GM20000 (cell line): ENCODE data around the gene CUL4B.

Experiments
- DNase-seq: peaks from one replicate; pipeline ENCODE4 v3.0.0; 2012; ENCODE audit warnings: low spot score
- TF ChIP-seq, protein P1 (sequence below): IDR thresholded peaks from 2 replicates; pipeline ENCODE4 v1.5.1; 2012; ENCODE audit warnings: mild to moderate bottlenecking, control low read depth; ENCODE audit errors: extremely low read depth, missing control alignments

The CUL4B gene

DNA sequence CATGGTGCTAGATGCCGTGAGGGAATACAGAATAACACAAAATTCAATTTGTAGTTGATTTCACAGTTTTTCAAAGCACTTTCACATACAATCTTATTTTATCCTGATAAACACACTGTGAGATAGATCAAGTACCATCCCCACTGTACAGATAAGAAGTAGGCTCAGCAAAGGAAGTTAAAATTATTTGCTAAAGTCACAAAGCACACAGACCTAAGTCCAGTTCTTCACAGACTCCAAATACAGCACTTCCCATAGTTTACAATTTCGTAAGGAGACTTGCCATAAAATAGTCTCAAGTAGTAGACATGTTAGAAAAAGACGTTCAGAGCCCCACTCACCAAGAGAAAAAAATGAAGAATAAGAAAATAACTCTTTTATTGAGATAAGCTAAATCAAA is 7.8 kb upstream of the CUL4B start:
- TF ChIP-seq, protein P1, sequence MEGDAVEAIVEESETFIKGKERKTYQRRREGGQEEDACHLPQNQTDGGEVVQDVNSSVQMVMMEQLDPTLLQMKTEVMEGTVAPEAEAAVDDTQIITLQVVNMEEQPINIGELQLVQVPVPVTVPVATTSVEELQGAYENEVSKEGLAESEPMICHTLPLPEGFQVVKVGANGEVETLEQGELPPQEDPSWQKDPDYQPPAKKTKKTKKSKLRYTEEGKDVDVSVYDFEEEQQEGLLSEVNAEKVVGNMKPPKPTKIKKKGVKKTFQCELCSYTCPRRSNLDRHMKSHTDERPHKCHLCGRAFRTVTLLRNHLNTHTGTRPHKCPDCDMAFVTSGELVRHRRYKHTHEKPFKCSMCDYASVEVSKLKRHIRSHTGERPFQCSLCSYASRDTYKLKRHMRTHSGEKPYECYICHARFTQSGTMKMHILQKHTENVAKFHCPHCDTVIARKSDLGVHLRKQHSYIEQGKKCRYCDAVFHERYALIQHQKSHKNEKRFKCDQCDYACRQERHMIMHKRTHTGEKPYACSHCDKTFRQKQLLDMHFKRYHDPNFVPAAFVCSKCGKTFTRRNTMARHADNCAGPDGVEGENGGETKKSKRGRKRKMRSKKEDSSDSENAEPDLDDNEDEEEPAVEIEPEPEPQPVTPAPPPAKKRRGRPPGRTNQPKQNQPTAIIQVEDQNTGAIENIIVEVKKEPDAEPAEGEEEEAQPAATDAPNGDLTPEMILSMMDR = no peak
- DNase-seq = no peak

DNA sequence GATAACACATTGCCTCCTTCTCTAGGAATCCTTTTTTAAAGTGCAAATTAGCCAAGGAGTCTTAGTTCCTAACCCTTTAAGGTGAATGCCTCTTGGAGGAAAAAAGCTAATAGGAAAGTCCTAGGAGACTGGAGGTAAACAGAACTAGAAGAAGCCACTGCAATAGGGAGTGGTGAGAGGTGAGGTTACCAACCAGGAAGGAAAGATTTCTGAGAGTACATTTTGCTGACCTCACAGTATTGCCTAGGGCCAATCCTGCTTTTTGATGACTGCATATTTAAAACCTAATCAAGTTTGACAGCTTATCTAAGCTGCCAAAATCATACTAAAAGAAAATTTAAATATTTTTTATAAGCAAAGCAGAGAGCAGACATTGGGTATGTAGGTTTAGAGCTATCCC is 7.3 kb upstream of the CUL4B start:
- no peak for DNase-seq
- TF ChIP-seq, protein P1 = no peak

DNA sequence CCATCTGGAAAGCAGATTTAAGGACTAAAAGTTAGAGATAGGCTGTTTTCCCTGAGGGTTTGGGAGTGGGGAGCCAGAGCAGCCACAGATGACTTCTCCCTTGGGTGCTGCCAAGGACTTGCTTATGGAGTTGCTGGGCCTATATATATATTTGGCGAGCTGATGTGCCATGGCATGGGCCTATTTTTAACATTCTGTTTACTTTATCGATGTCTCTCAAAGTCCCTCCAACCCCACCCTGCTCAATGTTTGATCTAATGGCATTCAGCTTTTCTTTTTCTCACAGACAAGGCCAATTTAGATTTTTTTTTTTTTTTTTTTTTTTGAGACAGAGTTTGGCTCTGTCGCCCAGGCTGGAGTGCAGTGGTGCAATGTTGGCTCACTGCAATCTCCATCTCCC is 6.1 kb upstream of the CUL4B start:
- DNase-seq = no peak
- TF ChIP-seq, protein P1 = no peak

DNA sequence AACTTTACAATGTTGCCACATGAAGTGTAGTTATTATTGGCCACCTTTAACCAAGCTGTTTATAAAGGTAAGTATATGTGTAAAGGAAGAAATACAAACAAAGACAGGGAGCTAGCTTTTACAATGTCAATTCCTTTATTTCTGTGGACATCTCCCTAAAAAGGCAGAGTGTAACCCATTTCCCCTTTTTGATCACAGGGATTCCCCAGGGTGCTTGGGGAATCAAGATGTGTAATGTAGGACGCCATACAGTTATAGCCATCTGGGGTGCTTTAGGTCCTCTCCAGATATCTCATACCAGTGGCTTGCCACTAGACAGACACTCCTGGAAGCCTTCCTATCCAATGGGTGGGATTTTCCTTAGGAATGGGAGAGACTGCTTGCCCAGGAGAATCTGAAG is 4.2 kb upstream of the CUL4B start:
- DNase-seq = no peak
- TF ChIP-seq, protein P1 = no peak

DNA sequence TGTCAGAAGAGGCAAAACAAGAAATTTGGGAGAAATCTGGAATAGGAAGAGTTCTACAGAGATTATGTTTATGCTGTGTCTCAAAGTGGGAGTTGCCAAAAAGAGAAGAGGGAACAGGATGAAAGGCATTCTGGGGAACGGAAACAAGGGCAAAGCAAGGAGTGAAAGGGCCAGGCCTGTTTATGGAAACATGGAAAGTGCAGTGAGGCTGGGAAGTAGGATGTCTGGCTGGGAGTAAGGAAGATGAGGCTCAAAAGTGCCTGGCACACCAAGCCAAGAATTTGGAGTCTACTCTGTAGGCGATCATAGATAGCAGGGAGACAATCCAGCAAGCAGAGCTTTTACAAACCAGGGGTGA is 1.8 kb upstream of the CUL4B start:
- TF ChIP-seq, protein P1 = no peak
- no peak for DNase-seq

DNA sequence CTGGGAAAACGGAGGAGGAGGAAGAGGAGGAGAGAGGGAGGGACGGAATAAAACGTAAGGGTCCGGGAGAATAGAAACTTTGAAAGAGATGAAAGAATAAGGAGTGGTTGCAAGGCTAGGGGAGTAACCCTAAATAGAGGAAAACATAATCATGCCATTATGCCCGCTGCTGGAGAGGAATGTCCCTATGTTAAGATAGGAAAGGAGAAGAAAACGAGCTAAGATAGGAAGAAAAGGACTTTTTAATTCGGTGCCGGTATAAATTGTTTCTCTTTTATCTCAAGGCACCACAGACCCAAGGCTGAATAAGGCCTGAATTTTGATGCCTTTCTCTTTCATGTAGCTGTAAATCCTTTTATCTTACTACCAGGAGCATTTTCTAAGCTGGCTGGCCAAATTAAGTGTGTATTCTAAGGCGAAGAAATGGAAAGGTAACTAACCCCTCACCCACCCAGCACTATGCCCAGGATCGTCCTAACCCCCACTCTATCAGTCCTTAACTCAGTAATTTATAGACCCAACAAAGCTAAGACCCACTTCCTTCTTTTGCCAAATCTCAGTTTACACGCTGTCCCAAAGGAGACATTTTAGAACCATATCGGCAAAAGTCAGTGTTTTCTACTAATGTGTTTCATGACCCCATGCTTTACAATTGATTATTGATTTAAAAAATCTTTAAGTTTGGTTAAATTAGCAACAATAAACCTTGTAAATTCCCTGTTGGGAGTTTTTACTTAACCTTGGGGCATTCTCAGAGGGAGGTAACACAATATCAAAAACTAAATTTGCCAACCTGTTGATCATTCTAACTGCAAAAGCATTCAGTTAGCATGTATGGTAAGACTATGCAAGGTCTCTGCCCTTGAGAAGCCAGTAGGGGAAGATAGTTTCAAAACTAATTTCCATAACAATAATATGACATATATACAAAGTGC is 1.1 kb upstream of the CUL4B start:
- DNase-seq = no peak
- TF ChIP-seq, protein P1 = no peak

DNA sequence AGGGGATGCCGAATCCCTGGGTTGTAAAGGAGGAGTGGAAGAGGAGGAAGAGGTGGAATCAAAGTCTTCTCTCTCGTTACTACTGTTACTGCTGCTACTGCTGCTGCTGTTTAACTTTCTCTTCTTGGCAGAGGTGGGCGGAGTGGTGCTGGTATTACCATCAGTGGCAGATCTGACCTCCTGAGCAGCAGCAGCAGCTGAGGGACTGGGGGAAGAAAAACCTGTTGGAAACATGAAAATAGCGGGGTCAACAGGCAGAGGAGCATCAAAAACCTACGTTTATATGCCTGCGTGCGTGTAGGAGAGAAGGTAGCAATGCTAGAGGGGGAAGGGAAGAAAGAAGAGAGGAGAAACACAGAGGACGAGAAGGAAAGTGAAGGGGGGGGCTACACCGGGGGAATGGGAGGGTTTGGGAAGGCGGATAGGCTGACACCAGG is 339 bp downstream of the CUL4B start:
- DNase-seq = no peak
- TF ChIP-seq, protein P1 = no peak
